Measurements from ENCODE around the gene ATP9A. TPM values are rescaled to one million over a fixed set of nuclear protein-coding genes. Genes with fewer than 3 reads are reported as not detected.

The ATP9A gene
- total and polyA plus RNA-seq, 2 donors (not counting 3 experiments of a cell fraction or from before 2014, with no cell fraction given): 20.9 to 41.5 TPM

DNA sequence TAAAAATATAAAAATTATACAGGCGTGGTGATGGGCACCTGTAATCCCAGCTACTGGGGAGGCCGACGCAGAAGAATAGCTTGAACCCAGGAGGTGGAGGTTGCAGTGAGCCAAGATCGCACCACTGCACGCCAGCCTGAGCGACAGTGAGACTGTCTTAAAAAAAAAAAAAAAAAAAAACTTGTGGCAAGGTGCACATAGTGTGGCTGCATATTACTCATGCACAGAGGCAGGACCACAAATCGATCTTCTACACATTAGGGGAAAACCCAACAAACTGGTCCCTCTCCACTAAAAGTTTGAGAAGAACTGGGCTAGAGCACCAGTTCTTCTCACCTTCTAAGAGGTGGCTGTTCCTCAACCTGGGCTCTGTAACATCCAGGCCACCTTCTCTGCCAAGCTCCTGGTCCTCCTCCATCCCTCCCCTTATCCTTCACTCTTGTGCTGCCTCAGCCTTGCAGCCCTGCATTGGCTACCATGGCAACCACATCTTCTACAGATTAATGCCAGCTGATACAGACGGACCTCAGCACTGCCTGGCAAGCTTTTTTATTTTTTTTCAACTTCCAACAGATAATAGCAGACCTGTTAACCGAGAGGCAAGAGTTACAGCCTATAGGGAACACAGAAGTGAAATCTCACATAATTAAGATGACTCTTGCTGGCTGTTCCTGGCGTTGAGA is 88.0 kb downstream of the ATP9A start:
- Histone ChIP-seq H3K36me3 (ENCODE audit: control insufficient read depth in 2 of 2, extremely low read depth in 1 of 2, insufficient read depth in 2 of 2, low read length in 2 of 2) (no peaks in the 10 kb centered on the region), H3K27ac (ENCODE audit: insufficient read depth, low read depth, low read length) (no peak overlapping the region), H3K27me3 (ENCODE audit: control insufficient read depth in 2 of 2, insufficient read depth in 2 of 2, low read length in 2 of 2) (no peaks in the 10 kb centered on the region), H3K9ac (replicated peaks; ENCODE audit: extremely low read depth, insufficient read depth, low read length) (no peak overlapping the region), H3K9me1 (replicated peaks; ENCODE audit: control insufficient read depth, extremely low read depth, insufficient read depth, low read length) (no peaks in the 10 kb centered on the region), H3K4me1 (ENCODE audit: control insufficient read depth, extremely low read depth, insufficient read depth, low read length) (no peaks in the 10 kb centered on the region), H2AFZ (ENCODE audit: low read depth, low read length) (no peak overlapping the region), H3K4me2 (ENCODE audit: insufficient read depth, low read length) (no peak overlapping the region), H3K4me3 (replicated peaks in 1 of 3; ENCODE audit: insufficient read depth in 1 of 3, low read depth in 1 of 3, low read length in 3 of 3) (no peak overlapping the region), H4K20me1 (replicated peaks; ENCODE audit: control insufficient read depth, extremely low read depth, insufficient read depth, low read length) (no peaks in the 10 kb centered on the region), H3K79me2 (ENCODE audit: control insufficient read depth, insufficient read depth, low read length) (no peaks in the 10 kb centered on the region), H3K9me3 (replicated peaks; ENCODE audit: control insufficient read depth, insufficient read depth, low read length) (no peaks in the 10 kb centered on the region)
- TF ChIP-seq FOS (IDR thresholded peaks at IDR 0.05; ENCODE audit: borderline replicate concordance, insufficient read depth, low read length) (no peak), JUN (IDR thresholded peaks at IDR 0.05; ENCODE audit: borderline replicate concordance, insufficient read depth, insufficient read length, low read depth) (no peak), EZH2 (IDR thresholded peaks at IDR 0.05; ENCODE audit: borderline replicate concordance, low read depth, low read length, severe bottlenecking) (no peak), POLR2AphosphoS5 (IDR thresholded peaks at IDR 0.05; ENCODE audit: insufficient read depth, low read depth, low read length) (no peak), POLR2A (IDR thresholded peaks at IDR 0.05; ENCODE audit: low read depth, low read length) (no peak), GATA2 (IDR thresholded peaks at IDR 0.05; ENCODE audit: insufficient read depth, insufficient read length, low read depth, low read length) (no peak), MYC (IDR thresholded peaks at IDR 0.05; ENCODE audit: low read depth, low read length) (no peak)
- TF ChIP-seq, protein P1, sequence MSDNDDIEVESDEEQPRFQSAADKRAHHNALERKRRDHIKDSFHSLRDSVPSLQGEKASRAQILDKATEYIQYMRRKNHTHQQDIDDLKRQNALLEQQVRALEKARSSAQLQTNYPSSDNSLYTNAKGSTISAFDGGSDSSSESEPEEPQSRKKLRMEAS (IDR thresholded peaks at IDR 0.05; ENCODE audit: insufficient read depth, insufficient read length): no peak
- TF ChIP-seq, protein P2, sequence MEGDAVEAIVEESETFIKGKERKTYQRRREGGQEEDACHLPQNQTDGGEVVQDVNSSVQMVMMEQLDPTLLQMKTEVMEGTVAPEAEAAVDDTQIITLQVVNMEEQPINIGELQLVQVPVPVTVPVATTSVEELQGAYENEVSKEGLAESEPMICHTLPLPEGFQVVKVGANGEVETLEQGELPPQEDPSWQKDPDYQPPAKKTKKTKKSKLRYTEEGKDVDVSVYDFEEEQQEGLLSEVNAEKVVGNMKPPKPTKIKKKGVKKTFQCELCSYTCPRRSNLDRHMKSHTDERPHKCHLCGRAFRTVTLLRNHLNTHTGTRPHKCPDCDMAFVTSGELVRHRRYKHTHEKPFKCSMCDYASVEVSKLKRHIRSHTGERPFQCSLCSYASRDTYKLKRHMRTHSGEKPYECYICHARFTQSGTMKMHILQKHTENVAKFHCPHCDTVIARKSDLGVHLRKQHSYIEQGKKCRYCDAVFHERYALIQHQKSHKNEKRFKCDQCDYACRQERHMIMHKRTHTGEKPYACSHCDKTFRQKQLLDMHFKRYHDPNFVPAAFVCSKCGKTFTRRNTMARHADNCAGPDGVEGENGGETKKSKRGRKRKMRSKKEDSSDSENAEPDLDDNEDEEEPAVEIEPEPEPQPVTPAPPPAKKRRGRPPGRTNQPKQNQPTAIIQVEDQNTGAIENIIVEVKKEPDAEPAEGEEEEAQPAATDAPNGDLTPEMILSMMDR (IDR thresholded peaks at IDR 0.05; ENCODE audit: extremely low read depth in 1 of 2, insufficient read depth in 1 of 2, low read depth in 1 of 2, low read length in 2 of 2): no peak
- BruUV-seq (replicated peaks): no TSS peak
- POLR2A ChIA-PET: interaction anchor here (0.6 kb wide), 1 partner anchor 215 kb away, joined by 3 read pairs; no protein-coding TSS in a partner anchor
- intact Hi-C loops (cut with micrococcal nuclease): no loop called here
- DNase-seq (ENCODE audit: low read depth, low spot score): no peak
- dilution Hi-C loops (cut with MboI; ENCODE audit: extremely low pct_ligation_motif_present, low sequenced_read_pairs): no loop called here
- CTCF ChIA-PET: no interaction called here
- no peak for FAIRE-seq
